ENCODE measurements around the gene SRPK2. TPM values are rescaled to one million over a fixed set of nuclear protein-coding genes. Genes with fewer than 3 reads are reported as not detected.

SRPK2 gene
- total and polyA plus RNA-seq, 2 of the 8 experiments (the other 6 are each of a cell fraction or from before 2014, with no cell fraction given) = 10.0 to 47.1 TPM

- Histone ChIP-seq H2BK15ac (ENCODE audit: low read length) (no peak overlapping the region), H3K4ac (replicated peaks; ENCODE audit: insufficient read length, low read depth, low read length) (no peak overlapping the region), H3K27ac (ENCODE audit: low read depth, low read length) (no peak overlapping the region), H4K91ac (replicated peaks; ENCODE audit: insufficient read length, low read length) (no peak overlapping the region), H3K27me3 (replicated peaks in 1 of 4; ENCODE audit: control insufficient read depth in 3 of 4, extremely low read depth in 1 of 4, insufficient read depth in 3 of 4, low read length in 3 of 4) (no peaks in the 10 kb centered on the region), H2BK12ac (ENCODE audit: low read depth, low read length) (no peak overlapping the region), H3K36me3 (ENCODE audit: control insufficient read depth in 2 of 4, insufficient read depth in 4 of 4, low read length in 3 of 4) (no peaks in the 10 kb centered on the region), H2BK120ac (replicated peaks; ENCODE audit: low read depth, low read length) (no peak overlapping the region), H3K4me3 (ENCODE audit: extremely low read depth in 1 of 4, insufficient read depth in 2 of 4, low read depth in 3 of 4, low read length in 4 of 4) (no peak overlapping the region), H2AFZ (ENCODE audit: low read length) (no peak overlapping the region), H3K23me2 (ENCODE audit: low read depth, low read length) (peaks cover 2% of the 10 kb centered on the region; the same call in 1 of the 2 replicates), H3K56ac (replicated peaks; ENCODE audit: insufficient read length, low read depth, low read length) (no peak overlapping the region), H4K5ac (ENCODE audit: insufficient read length, low read depth, low read length) (no peak overlapping the region), H4K8ac (ENCODE audit: extremely low read depth, insufficient read depth, low read length) (no peak overlapping the region), H3K23ac (ENCODE audit: insufficient read length) (no peak overlapping the region), H3K18ac (ENCODE audit: extremely low read depth, low read length) (no peak overlapping the region), H3K79me1 (ENCODE audit: low read depth, low read length) (0 out of 2 replicates have a peak, but pooled peaks cover 3% of the 10 kb centered on the region), H3K9ac (replicated peaks in 1 of 4; ENCODE audit: extremely low read depth in 1 of 4, low read depth in 3 of 4, low read length in 3 of 4) (no peak overlapping the region), H3K4me2 (ENCODE audit: insufficient read depth in 1 of 2, low read depth in 2 of 2, low read length in 2 of 2) (no peak overlapping the region), H4K20me1 (replicated peaks in 1 of 2; ENCODE audit: control insufficient read depth in 1 of 2, insufficient read depth in 2 of 2, low read length in 2 of 2) (no peaks in the 10 kb centered on the region), H3K14ac (ENCODE audit: insufficient read length) (no peak overlapping the region), H3K9me3 (ENCODE audit: insufficient read depth in 2 of 2, low read depth in 1 of 2, low read length in 1 of 2) (no peaks in the 10 kb centered on the region), H3K79me2 (ENCODE audit: control insufficient read depth in 1 of 2, insufficient read depth in 2 of 2, low read length in 2 of 2) (peaks cover 0 to 31% of the 10 kb centered on the region in 2 experiments; a peak in 2 of 4 replicates), H2AK5ac (ENCODE audit: low read depth, low read length) (no peak overlapping the region), H2BK5ac (ENCODE audit: low read depth, low read length) (peak overlapping the region; percentile 12; the same call in 1 of the 2 replicates), H2BK20ac (ENCODE audit: low read length) (no peak overlapping the region), H3K4me1 (replicated peaks in 1 of 4; ENCODE audit: control insufficient read depth in 3 of 4, insufficient read depth in 4 of 4, low read length in 3 of 4) (peaks cover 0 to 4% (median 3%) of the 10 kb centered on the region in 4 experiments; a peak in 4 of 7 replicates)
- FAIRE-seq = no peak
- DNase-seq (ENCODE audit: low read depth in 1 of 2, low spot score in 2 of 2) = no peak
- ChIA-PET CTCF (ENCODE audit: partially characterized antibody) (interaction anchor here (0.9 kb wide), 1 partner anchor 22 kb away, joined by 3 read pairs; no protein-coding TSS in a partner anchor), POLR2A (ENCODE audit: partially characterized antibody) (no interaction called here)
- WGBS, 2 experiments (ENCODE audit: extremely low coverage in 1 of 2, insufficient coverage in 1 of 2, insufficient read length in 1 of 2, insufficient replicate concordance in 2 of 2, low coverage in 1 of 2, low lambda C conversion rate in 2 of 2, missing lambda C conversion rate in 1 of 2) = 90% methylated on average over 4 of the region's 4 CpGs; no CpG with 5 or more reads in 1 of the 2 experiments
- TF ChIP-seq GTF2F1 (IDR thresholded peaks at IDR 0.05; ENCODE audit: borderline replicate concordance, low read depth, low read length) = no peak
- no peak for TF ChIP-seq USF2 (IDR thresholded peaks at IDR 0.05; ENCODE audit: low read length)
- no peak for TF ChIP-seq NANOG (IDR thresholded peaks at IDR 0.05; ENCODE audit: insufficient read depth, low read depth, low read length, poor library complexity, severe bottlenecking)
- no peak for TF ChIP-seq BACH1 (IDR thresholded peaks at IDR 0.05; ENCODE audit: low read length)
- no peak for TF ChIP-seq CBX8 (IDR thresholded peaks at IDR 0.05; ENCODE audit: borderline replicate concordance, low read depth, low read length)
- no peak for TF ChIP-seq RFX5 (IDR thresholded peaks at IDR 0.05; ENCODE audit: borderline replicate concordance, low read depth, low read length)
- TF ChIP-seq SAP30 (IDR thresholded peaks at IDR 0.05; ENCODE audit: insufficient read depth, insufficient replicate concordance, low read length) = no peak
- TF ChIP-seq ASH2L (IDR thresholded peaks at IDR 0.05; ENCODE audit: low read length) = no peak
- TF ChIP-seq SP2 (IDR thresholded peaks at IDR 0.05; ENCODE audit: low read length) = no peak
- no peak for TF ChIP-seq SRF (IDR thresholded peaks at IDR 0.05; ENCODE audit: low read depth, low read length)
- TF ChIP-seq KDM4A (IDR thresholded peaks at IDR 0.05; ENCODE audit: low read depth, low read length, severe bottlenecking) = no peak
- TF ChIP-seq HDAC6 (IDR thresholded peaks at IDR 0.05; ENCODE audit: low read depth, low read length) = no peak
- TF ChIP-seq BCL11A (IDR thresholded peaks at IDR 0.05; ENCODE audit: low read depth in 2 of 2, low read length in 2 of 2) = no peak
Measured at GRCh38 chr7:105250239-105250638, 138.5 kb downstream of the SRPK2 start.
